Activated gamma-delta T cell (primary cell): ENCODE data around the gene POMT2.
A peak's percentile ranks its signal among the peaks of the same experiment; 100 is the strongest.
"Not testable (repeated sequence)": the region's sequence is repeated elsewhere in the genome, so short reads cannot be mapped to it uniquely, and the experiment has no call there.

Experiments
- DNase-seq: peaks from one replicate; lab custom pipeline; 2025; lab: John Stamatoyannopoulos, UW
- total RNA-seq, 2 donors: gene quantifications; one replicate each; lab custom pipeline; 2026; lab: John Stamatoyannopoulos, UW

The POMT2 gene
- total RNA-seq, result 15.5 to 19.7 reads per million in 2 donors

DNA sequence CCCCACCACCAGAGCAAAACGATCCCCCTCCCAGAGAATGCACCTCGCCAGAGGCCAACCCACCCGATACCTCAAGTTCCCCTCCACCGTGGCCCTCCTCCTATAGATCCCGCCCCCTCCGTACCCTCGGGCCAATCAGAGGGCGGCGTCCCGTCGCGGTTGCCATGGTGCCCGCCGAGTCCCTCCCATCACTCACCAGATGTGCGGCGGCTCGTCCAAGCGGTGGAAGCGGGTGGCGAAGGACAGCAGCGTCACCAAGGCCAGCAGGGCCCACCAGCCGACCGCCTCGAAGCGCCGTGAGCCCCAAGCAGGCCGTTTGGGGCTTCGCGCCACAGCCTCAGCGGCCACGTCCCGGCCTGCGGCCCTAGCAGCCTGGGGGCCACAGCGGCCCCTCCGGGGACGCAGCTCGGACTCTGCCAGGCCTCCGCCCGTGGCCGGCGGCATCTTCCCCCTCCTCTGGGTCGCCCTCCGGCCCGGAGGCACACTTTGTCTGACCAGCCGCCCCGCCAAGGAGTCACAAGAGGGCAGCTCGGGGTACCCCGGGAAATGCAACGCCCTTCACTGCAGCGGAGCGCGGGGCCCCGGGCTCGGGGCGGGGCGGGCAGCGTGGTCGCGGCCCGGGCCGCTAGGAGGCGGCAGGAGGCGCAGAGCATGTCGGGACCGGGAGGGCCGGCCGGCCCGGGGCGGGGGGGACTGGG is at the start of gene POMT2:
TSS of gene POMT2 (minus strand) at position 646 of the 698 bp plus-strand sequence. CDS start at position 444, 202 bp downstream.
- peak; percentile 85 for DNase-seq

GRCh38 chr14:77369285-77369684 is 48.6 kb upstream of the POMT2 start:
- DNase-seq, result no peak

DNA sequence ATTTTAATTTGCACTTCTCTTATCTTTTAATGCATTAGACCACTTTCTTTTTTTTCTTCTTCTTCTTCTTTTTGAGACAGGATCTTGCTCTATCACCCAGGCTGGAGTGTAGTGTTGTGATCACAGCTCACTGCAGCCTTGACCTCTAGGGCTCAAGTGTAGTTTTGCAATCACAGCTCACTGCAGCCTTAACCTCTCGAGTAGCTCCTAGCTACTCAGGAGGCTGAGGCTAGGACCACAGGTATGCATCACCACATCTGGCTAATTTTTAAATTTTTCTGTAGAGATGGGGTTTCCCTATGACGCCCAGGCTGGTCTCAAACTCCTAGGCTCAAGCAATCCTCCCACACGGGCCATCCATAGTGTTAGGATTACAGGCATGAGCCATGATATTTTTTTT is 43.5 kb upstream of the POMT2 start:
- no peak for DNase-seq

DNA sequence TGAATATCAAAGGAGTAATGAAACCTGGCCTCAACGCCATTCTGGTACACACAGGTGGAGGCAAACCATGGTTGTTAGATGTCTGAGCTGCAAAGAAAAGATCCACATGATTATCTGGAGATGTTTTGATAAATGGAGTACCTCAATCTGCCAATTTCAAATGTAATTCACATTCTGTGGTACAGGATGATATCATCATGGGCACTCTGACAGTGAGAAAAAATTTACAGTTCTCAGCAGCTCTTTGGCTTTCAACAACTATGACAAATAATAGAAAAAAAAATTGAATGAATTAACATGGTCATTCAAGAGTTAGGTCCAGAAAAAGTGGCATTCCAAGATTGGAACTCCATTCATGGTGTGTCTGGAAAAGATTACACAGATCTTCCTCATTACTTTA is 38.9 kb upstream of the POMT2 start:
- no peak for DNase-seq

GRCh38 chr14:77356899-77357298 is 36.2 kb upstream of the POMT2 start:
- DNase-seq, result no peak

DNA sequence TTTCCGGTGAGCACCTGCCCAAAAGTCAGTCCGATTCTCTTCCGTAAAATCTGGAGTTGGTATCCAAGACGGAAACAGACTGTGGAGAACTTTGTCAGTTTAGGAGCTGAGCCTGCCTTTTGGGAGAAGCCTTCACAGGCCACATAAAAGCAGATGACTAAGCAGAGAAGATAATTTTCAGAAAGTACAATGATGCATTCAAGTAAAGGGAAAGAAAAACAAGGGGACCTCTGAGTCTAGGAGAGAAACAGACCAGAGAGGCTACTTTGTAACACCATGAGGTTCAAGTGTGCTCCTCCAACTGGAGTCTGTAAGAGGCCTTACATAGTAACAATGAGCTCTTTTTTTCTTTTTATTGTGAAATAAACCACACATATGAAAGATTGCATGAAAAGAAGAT is 35.1 kb upstream of the POMT2 start:
- no peak for DNase-seq

DNA sequence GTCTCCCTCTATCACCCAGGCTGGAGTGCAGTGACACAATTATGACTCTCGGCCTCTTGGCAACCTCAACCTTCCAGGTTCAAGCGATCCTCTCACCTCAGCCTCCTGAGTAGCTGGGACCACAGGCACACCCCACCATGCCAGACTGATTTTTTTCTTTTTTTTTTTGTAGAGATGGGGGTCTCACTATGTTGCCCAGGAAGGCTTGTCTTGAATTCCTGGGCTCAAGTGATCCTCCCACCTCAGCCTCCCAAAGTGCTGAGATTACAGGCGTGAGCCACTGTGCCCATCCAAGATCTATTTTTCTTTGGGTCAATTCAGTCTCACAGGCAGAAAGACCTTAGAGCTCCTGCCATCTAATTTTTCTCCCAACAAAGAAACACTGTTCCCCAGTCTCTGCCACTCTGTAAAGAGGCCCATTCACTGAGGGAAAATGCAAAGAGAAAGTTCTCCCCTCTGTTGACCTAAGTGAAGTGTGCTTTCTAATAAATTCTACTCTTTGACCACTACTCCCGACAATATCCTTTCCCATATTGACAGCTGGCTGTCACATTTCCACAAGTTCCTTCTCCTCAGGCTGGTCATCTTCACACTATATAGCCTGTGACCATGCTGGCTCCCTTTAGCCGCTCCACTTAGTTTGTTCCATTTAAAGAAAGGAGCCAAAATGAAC is 32.9 kb upstream of the POMT2 start:
- DNase-seq, result no peak

GRCh38 chr14:77347751-77348150 is 27.1 kb upstream of the POMT2 start:
- DNase-seq, result no peak

DNA sequence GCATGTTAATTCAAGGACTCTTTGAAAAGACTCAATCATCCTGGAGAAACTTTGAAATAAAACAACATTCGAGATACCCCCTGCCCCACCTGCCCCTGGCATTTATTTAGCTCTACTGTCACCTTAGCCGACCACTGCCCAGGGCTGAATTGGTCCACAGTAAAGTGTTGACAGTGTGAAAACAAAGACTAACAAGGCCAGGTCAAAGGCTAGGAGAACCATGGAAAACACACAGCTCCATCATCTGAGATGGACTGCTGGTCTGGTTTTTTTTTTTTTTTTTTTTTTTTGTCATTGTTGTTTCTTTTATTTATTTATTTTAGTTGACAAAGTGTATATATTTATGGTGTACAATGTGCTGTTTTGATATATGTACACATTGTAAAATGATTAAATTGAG is 25.8 kb upstream of the POMT2 start:
- no peak for DNase-seq

GRCh38 chr14:77344377-77344996 is 23.8 kb upstream of the POMT2 start:
- no peak for DNase-seq

DNA sequence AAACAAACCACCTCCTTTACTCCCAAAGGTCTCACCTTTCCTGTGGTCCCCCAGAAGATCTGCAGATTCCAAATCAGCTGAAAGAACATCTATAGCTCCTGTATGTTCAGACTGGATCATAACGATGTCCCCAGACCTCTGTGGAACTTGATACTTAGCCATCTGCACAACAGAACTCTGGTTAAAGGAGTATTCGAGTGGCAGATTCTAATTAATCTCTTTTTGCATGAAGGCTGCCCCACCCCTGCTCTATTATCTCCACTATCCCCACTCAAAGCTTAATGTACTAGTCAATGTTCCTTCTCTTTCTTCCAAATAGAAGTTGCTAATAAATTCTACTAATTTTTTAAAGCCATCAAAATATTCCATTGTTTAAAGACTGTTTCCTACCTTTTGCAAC is 23.0 kb upstream of the POMT2 start:
- no peak for DNase-seq

DNA sequence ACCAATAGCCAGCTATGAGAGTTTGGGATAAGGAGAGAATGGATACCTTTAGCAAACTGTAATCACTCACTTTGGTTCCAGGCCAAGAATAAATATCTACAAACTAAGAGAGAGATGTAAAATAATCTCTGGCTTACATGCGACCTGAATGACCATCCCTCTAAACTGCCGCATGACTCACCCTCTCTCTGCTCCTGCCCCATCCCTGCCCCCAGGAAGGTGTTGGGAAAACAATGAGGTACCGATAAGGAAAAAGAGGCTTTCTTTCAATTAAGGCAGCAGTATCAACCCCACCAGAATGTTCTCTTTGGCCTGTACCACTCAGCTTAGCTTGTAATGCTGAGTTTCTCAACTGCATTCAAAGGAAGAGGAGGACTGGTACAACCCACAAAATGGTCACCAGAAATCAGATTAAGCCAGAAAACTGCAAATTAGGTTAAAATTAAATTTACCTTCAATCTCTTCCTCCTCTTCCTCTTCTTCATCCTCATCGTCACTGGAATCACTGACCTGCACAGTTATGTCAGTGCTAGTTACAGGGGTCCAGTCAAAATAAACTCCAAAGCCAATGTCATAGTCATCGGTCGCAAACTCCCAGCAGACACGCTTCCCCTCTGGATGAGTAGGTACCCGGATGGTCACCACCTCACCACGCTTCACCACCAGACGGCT is 22.2 kb upstream of the POMT2 start:
- no peak for DNase-seq

DNA sequence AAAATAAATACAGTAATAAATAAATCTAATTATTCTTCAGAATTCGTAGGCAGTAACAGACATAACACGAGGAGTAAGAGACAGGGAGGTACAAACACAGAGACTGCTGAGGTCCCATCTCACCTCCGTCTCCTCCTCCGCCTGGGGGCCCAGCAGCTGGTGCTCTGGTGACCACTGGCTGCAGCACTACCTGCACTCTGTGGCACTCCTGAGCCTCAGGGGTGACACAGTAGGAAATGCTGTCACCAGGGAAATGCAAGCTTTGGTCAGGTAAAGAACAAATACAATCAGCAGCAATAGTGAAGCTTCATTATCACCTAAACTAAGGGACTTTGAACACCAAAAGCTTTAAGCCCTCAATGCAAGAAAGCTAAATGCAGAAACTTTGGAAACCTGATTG is 19.7 kb upstream of the POMT2 start:
- no peak for DNase-seq

GRCh38 chr14:77339407-77339806 is 18.7 kb upstream of the POMT2 start:
- no peak for DNase-seq

DNA sequence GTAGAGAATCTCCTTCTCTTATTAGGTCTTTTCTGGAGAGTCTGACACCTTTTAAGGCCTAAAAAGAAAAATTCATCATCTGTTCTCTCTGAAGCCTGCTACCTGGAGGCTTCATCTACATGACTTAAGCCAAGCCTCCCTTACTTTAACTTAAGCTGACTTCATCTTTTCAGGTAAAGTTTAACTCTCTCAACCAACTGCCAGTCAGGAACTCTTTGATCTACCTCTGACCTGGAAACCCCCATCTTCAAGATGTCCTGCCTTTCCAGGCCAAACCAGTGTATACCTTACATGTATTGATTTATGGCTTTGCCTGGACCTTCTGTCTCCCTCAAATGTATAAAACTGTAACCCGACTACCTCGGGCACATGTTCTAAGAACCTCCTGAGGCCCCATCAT is 17.6 kb upstream of the POMT2 start:
- DNase-seq, result no peak

- DNase-seq, result no peak
These were observed 17.2 kb upstream of the POMT2 start for GRCh38 chr14:77337880-77338279.

GRCh38 chr14:77337255-77337654 is 16.6 kb upstream of the POMT2 start:
- DNase-seq, result not testable (repeated sequence)

GRCh38 chr14:77335576-77335975 is 14.9 kb upstream of the POMT2 start:
- no peak for DNase-seq

DNA sequence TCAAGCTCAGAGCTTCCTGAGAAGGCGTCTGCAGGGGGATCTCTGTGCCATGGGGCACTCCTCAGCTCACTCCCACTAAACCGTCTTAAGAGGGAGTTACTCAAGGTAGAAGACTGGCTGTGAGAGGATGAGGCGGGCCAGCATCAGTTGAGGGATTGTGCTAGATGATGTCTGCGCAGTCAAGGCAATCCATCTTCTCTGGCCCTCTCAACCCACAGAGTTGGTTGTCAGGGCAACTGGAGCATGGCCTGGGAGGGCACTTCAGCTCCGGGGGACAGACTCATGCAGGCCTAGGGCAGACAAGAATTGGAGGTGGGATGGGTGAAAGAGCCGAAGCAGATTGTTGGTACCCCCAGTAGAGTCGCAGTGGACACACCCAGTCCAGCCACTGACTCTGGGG is 9.2 kb upstream of the POMT2 start:
- DNase-seq, result no peak

GRCh38 chr14:77327111-77327510 is 6.4 kb upstream of the POMT2 start:
- no peak for DNase-seq

- DNase-seq, result no peak
These were observed 5.0 kb upstream of the POMT2 start for GRCh38 chr14:77325746-77326094.

GRCh38 chr14:77324816-77325745 is 4.4 kb upstream of the POMT2 start:
- no peak for DNase-seq
